ENCODE measurements around the gene CDH26. TPM values are rescaled to one million over a fixed set of nuclear protein-coding genes. Genes with fewer than 3 reads are reported as not detected.

Gene CDH26
- total and polyA plus RNA-seq, 2 donors (not counting 1 experiment from before 2014, with no cell fraction given) = 1.8 to 2.3 TPM

DNA sequence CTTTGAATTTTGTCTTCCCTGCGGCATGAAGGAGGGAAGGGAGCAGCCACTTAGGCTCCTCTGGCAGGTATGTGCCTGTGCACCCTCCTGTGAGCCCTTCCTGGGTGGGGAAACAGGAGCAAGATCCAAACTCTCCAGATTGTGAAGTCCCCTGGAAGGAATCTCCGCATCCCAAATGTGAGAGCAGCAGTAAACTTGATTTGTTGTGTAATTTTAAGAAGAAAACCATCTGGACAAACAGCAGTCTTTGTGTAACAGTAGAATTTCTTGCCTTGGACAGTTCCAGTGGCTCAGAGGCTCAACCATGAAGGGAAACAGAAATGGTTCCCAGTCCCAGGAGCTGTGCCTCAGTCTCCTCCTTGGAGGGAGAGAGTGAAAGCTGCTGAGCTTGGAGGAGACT, 39.7 kb downstream of the CDH26 start:
- ChIA-PET POLR2A (no interaction called here), CTCF (no interaction called here)
- Mint-ChIP-seq H3K9me3 (ENCODE audit: insufficient read depth) (no peaks in the 10 kb centered on the region), H3K27ac (no peak overlapping the region), H3K27me3 (peaks cover 8% of the 10 kb centered on the region), H3K4me1 (no peaks in the 10 kb centered on the region), H3K4me3 (no peak overlapping the region)
- Histone ChIP-seq H3K4me1 (ENCODE audit: control insufficient read depth in 2 of 2, insufficient read depth in 2 of 2, low read length in 2 of 2) (no peaks in the 10 kb centered on the region), H3K9ac (ENCODE audit: low read length) (no peak overlapping the region), H3K27ac (ENCODE audit: low read length in 2 of 2) (no peak overlapping the region), H3K36me3 (replicated peaks in 1 of 2; ENCODE audit: control extremely low read depth in 1 of 2, control insufficient read depth in 1 of 2, extremely low read depth in 1 of 2, insufficient read depth in 2 of 2, low read length in 1 of 2) (no peaks in the 10 kb centered on the region), H3K4me2 (replicated peaks; ENCODE audit: low read depth, low read length, poor library complexity, severe bottlenecking) (no peak overlapping the region), H3K79me2 (ENCODE audit: control insufficient read depth, insufficient read depth, low read length) (no peaks in the 10 kb centered on the region), H3K4me3 (ENCODE audit: control extremely low read depth in 1 of 5, extremely low read depth in 1 of 5, insufficient read depth in 1 of 5, low read depth in 2 of 5, low read length in 4 of 5) (no peak overlapping the region), H4K20me1 (ENCODE audit: control insufficient read depth, insufficient read depth, low read length, poor library complexity, severe bottlenecking) (no peaks in the 10 kb centered on the region), H3K9me3 (ENCODE audit: control extremely low read depth in 1 of 3, control insufficient read depth in 2 of 3, insufficient read depth in 1 of 3, low read length in 2 of 3) (no peaks in the 10 kb centered on the region), H2AFZ (ENCODE audit: insufficient read depth, low read depth, low read length, poor library complexity, severe bottlenecking) (no peak overlapping the region), H3K27me3 (replicated peaks in 1 of 4; ENCODE audit: control extremely low read depth in 1 of 4, control insufficient read depth in 3 of 4, insufficient read depth in 4 of 4, low read length in 3 of 4) (peaks cover 0 to 7% (median 0%) of the 10 kb centered on the region in 4 experiments)
- WGBS (ENCODE audit: insufficient coverage) = 100% methylated on average over 2 of the region's 2 CpGs
- intact Hi-C loops (cut with micrococcal nuclease) = no loop called here
- TF ChIP-seq, protein P1, sequence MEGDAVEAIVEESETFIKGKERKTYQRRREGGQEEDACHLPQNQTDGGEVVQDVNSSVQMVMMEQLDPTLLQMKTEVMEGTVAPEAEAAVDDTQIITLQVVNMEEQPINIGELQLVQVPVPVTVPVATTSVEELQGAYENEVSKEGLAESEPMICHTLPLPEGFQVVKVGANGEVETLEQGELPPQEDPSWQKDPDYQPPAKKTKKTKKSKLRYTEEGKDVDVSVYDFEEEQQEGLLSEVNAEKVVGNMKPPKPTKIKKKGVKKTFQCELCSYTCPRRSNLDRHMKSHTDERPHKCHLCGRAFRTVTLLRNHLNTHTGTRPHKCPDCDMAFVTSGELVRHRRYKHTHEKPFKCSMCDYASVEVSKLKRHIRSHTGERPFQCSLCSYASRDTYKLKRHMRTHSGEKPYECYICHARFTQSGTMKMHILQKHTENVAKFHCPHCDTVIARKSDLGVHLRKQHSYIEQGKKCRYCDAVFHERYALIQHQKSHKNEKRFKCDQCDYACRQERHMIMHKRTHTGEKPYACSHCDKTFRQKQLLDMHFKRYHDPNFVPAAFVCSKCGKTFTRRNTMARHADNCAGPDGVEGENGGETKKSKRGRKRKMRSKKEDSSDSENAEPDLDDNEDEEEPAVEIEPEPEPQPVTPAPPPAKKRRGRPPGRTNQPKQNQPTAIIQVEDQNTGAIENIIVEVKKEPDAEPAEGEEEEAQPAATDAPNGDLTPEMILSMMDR (IDR thresholded peaks at IDR 0.05) = no peak
- no peak for ATAC-seq (ENCODE audit: low read depth)
- DNase-seq = no peak

DNA sequence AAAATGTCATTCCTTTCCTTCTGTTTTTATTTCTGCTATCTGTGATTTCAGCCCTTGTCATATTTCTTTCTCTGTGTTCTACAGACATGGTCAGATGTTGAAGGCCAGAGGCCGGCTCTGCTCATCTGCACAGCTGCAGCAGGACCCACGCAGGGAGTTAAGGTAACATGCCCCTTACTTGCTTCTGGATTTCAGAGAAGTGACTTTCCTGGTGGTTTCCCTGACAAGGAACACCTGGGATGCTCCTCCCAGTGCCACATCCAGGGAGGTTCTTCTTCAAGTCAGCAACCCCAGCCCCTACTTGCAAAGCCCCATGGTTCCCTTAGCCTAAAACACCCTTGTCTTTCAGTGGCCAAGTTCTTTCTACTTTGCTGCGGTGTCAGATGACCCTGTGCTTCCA, 41.3 kb downstream of the CDH26 start:
- WGBS (ENCODE audit: insufficient coverage) = 95% methylated on average over 2 of the region's 3 CpGs
- Histone ChIP-seq H3K4me1 (ENCODE audit: control insufficient read depth in 2 of 2, insufficient read depth in 2 of 2, low read length in 2 of 2) (no peaks in the 10 kb centered on the region), H3K9ac (ENCODE audit: low read length) (no peak overlapping the region), H3K27ac (ENCODE audit: low read length in 2 of 2) (no peak overlapping the region), H3K27me3 (replicated peaks in 1 of 4; ENCODE audit: control extremely low read depth in 1 of 4, control insufficient read depth in 3 of 4, insufficient read depth in 4 of 4, low read length in 3 of 4) (peaks cover 0 to 7% (median 0%) of the 10 kb centered on the region in 4 experiments), H3K36me3 (replicated peaks in 1 of 2; ENCODE audit: control extremely low read depth in 1 of 2, control insufficient read depth in 1 of 2, extremely low read depth in 1 of 2, insufficient read depth in 2 of 2, low read length in 1 of 2) (no peaks in the 10 kb centered on the region), H3K9me3 (ENCODE audit: control extremely low read depth in 1 of 3, control insufficient read depth in 2 of 3, insufficient read depth in 1 of 3, low read length in 2 of 3) (no peaks in the 10 kb centered on the region), H3K4me2 (replicated peaks; ENCODE audit: low read depth, low read length, poor library complexity, severe bottlenecking) (no peak overlapping the region), H4K20me1 (ENCODE audit: control insufficient read depth, insufficient read depth, low read length, poor library complexity, severe bottlenecking) (no peaks in the 10 kb centered on the region), H3K79me2 (ENCODE audit: control insufficient read depth, insufficient read depth, low read length) (no peaks in the 10 kb centered on the region), H2AFZ (ENCODE audit: insufficient read depth, low read depth, low read length, poor library complexity, severe bottlenecking) (no peak overlapping the region), H3K4me3 (ENCODE audit: control extremely low read depth in 1 of 5, extremely low read depth in 1 of 5, insufficient read depth in 1 of 5, low read depth in 2 of 5, low read length in 4 of 5) (no peak overlapping the region)
- intact Hi-C loops (cut with micrococcal nuclease) = no loop called here
- no peak for DNase-seq
- Mint-ChIP-seq H3K4me1 (no peaks in the 10 kb centered on the region), H3K27ac (no peak overlapping the region), H3K4me3 (no peak overlapping the region), H3K9me3 (ENCODE audit: insufficient read depth) (no peaks in the 10 kb centered on the region), H3K27me3 (peaks cover 3% of the 10 kb centered on the region)
- TF ChIP-seq, protein P1 (IDR thresholded peaks at IDR 0.05) = no peak
- no peak for TF ChIP-seq EZH2 (IDR thresholded peaks at IDR 0.05; ENCODE audit: borderline replicate concordance, insufficient read depth, low read depth, low read length, poor library complexity, severe bottlenecking)
- ChIA-PET CTCF (no interaction called here), POLR2A (no interaction called here)
- ATAC-seq (ENCODE audit: low read depth) = no peak

Measured in B cell (primary cell).